OCI-M2 (cell line): ENCODE measurements around the gene HSPBP1.

Experiments
- DNase-seq: peaks from one replicate; lab custom pipeline; 2025; ENCODE audit not compliant: unreplicated experiment; lab: John Stamatoyannopoulos, UW

HSPBP1 gene

DNA sequence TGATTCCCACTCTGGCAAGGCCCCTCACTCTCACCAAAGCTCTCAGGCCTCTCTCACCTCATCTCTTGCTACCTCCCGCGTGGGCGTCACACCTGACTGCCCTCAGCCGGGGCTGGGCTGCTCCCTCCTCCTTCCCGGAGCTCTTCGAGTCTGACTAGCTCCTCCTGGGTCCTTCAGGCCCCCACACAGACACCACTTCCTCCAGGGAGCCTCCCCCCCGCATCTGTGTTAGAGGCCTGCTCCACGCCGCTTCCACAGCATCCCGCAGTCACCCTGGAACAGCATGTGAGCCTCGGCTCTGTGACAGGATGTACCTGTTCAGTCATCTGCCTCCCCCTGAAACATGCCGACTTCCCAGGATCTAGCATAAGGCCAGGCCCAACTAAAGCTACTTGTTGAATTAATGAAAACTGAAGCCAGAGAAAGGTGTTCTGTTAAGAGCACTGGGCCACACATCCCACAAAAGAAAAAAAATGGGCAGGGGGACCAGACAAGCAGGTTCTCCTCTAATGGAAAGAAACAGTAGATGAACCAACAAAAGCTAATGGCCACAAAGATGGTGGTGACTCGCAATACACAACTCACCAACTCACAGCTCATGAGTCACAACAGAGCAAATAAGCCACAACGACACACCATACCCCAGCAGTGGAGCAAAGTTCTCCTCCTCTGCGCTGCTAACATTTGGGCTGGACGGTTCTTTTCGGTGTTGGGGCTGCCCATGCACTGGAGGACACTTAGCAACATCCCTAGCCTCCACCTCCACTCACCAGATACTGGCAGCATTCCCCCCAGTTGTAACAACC is 24.1 kb downstream of the HSPBP1 start:
- no peak for DNase-seq

- no peak for DNase-seq
Measured at GRCh38 chr19:55254625-55254977, 25.3 kb downstream of the HSPBP1 start.

DNA sequence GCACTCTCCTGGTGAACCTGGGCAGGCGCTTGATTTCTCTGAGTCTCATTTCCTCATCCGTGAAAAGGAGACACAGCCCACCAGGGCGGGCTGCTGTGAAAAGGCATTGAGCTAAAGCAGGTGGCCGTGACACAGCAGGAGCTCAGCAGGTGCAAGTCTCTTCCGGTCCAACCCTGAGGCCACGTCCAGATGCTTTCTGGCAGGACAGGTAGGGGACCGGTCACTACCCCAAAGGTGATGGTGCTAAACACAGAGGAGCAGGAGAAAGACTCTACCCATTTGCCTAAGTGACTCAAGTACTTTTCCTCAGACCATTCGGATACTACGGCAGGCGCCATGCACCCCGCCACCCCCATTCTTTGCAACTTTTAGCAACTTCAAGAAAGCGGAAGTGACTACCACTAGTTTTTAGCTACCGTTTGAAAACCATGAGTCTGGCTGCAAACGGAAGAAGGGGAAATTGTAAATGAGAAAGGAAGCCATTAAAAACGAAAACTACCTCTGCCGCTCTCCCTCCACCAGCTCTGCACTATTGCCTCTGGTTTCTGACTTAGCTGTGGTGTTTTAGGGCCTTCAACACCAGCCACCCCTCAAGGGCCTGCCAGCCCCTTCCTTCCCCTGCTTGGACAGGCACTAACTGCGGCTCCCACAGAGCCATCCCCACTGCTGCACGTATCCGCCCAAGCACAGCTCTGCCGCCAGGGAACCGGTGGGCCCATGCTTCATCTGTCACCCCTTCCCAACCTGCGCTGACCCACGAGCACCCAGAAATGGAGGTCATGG is 25.9 kb downstream of the HSPBP1 start:
- no peak for DNase-seq

- DNase-seq = no peak
Measured at GRCh38 chr19:55252760-55253663, 26.9 kb downstream of the HSPBP1 start.

DNA sequence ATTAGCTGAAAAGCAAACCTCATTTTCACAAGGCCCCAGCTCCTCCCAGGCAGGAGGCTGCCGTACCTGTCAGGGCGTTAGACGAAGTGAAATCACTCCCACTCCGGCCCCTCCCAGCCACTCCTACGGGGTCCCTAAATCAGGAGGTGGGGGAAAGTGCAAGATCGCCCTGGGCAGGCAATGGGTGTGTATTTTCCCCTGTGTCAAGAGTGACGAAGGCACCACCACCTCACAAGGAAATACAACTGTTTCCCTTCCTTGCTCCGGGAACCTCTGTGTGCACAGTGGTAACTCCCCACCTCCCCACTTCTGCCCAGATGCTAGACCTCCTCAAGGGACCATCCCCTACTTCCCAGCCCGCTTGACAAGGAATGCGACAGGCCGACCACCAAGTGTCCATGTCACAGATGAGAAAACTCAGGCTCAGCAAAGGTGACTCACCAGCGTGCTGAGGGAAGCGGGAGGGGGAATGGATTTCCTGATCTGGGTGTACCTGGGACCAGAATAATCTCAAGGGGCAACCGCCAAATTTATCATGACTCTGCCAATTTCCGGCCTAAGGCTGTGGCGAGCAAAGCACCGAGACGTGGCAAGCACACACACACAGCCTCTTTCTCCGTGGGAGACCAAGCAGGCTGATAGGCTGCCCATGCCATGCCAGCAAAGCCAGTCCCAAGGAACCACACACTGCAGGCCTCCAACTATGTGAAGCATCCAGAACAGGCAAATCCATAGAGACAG is 28.4 kb downstream of the HSPBP1 start:
- DNase-seq = no peak

- DNase-seq = no peak
Measured at GRCh38 chr19:55250262-55251036, 29.5 kb downstream of the HSPBP1 start.

DNA sequence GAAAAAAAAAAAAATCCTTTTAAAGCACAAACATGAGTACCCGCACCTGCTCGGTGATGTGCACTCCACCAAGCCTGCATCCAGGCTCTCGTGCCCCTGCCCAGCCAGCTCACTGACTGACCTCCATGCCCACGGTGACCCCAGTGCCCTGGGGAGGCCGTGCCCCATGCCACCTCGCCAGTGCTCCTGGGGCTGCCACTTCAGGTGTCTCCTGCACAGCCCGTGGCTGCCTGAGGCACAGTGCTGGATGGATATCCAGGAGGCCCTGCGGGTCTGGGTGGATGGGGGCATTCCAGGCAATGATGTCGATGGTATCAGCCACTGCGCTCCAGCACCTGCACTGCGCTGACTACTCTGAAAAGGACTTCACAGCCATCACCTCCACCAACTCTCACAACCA is 30.1 kb downstream of the HSPBP1 start:
- no peak for DNase-seq

- no peak for DNase-seq
Measured at GRCh38 chr19:55248704-55249103, 31.2 kb downstream of the HSPBP1 start.

DNA sequence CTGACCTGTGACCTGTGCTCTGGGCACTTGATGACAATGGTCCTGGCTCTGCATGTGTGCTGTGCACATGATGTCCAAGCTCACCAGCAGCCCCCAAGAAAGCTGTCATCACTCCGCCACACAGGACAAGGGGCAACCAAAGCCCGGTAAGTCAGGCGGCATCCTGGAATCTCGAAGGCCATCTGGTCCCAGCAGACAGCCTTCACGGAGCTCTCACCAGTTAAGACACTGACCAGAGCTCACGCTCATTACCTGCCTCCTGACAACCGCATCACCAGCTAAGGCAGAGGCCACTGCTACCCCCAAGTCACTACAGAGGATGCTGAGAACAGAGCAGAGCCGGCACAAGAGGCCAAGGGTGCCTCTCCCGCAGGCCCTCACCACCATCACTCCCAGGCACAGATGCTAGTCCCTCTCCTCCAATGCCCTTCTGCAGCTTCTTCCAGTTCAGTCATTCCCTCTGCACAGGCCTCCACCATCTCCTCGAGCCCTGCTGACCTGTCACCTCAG is 31.7 kb downstream of the HSPBP1 start:
- no peak for DNase-seq

- DNase-seq = no peak
Measured at GRCh38 chr19:55247621-55248099, 32.2 kb downstream of the HSPBP1 start.

GRCh38 chr19:55246462-55247451 is 33.2 kb downstream of the HSPBP1 start:
- DNase-seq = no peak

DNA sequence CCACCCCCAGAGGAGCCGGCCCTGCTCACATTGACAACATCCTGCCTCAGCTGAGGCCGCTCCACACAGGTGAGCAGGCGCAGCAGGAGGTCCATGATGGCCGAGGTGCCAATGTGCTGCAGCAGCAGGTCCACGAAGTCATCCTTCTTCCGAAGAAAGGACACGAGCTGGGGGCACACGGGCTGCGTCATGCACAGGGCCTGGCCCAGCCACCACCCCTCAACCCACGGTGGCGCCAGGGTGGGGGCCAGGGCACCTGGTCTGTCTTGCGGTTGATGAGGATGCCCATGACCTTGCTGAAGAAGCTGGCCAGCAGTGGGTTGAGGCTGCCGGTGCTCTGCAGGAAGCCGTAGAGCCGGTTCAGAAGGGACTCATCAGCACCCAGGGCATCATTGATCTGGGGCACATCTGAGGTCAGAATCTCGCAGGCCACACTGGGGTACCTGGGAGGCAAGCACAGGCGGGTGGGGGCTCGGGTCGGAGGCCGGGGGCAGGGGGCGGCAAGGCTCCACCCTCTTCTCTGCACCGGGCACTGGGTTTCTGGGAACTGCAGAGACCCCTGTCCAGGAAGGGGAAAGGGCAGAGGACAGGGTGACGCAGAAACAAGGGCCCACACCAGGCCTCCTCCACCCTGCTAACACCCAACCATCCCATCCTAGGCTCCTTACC is 34.5 kb downstream of the HSPBP1 start:
- DNase-seq = no peak

DNA sequence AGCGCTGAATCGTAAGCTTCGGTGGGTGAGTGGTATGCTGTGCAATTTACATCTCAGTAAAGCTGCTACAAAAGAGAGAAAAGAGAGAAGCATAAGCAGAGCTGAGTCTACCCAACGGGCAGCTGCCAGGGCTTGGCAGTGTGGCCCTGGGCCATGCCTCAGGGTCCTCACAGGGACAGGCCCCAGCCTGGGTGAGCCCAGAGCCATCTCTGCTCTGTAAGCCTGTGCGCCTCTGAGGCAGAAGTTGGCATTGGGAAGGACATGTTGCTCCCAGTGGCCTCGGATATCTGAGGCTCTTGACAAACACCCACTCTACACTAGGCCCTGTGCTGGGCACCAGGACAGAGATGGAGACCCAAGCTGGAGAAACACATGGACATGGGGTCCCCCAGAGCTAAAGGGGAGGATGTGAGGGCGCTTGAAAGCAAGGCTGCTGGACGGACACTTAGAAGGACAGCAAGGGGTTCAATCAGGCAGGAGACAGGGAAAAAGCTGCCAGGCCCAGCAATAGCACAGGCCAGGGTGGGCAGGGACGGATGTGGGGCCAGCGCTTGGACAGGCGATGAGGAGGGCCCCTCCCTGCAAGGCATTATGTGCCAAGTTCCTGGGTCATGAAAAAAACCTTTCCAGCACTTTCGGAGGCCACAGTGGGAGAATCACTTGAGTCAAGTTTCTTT is 35.8 kb downstream of the HSPBP1 start:
- DNase-seq = no peak

GRCh38 chr19:55242517-55242916 is 37.4 kb downstream of the HSPBP1 start:
- no peak for DNase-seq

- DNase-seq = no peak
Measured at GRCh38 chr19:55241935-55242464, 37.9 kb downstream of the HSPBP1 start.

DNA sequence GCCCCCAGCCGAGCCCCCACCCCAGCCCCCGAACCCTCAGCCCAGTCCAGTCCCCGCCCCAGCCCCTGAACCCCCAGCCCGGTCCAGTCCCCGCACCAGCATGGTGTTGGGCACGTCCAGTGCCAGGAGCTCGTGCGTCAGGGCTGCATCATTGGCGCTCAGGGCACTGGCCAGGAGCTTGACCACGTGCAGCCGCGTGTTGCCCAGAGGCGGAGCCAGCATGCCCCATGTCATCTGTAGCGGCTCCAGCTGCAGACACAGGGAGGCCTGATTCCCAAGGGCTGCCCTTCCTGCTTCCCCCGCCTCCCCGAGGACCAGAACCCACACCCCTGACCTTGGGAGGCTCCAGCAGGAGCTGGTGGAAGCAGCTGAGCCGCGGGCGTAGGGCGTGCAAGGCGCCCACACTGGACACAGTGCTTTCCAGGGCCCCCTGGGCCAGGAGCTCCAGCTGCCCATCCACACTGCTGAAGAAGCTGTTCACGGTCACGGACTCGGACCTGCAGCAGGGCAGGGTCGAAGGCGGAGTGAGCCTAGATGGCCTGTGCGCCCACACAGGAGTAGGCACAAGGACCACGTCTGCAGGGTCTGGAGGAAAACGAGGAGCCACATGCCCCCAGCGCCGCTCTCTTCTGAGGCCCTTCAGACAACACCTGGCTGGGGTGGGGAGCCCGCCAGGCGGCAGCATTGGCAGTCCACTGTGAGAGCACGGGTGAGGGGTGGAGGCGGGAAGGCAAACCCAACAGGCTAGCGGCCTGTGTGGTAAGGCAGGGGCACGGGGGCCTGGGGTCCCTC is 38.6 kb downstream of the HSPBP1 start:
- no peak for DNase-seq
